Ascending aorta (tissue), 2 donors: ENCODE data around the gene PDE4B. TPM values are rescaled to one million over a fixed set of nuclear protein-coding genes. Genes with fewer than 3 reads are reported as not detected.
"Not testable (repeated sequence)": the region's sequence is repeated elsewhere in the genome, so short reads cannot be mapped to it uniquely, and the experiment has no call there.

ENCODE experiments used
- DNase-seq, 2 donors: peaks; one replicate each; pipeline ENCODE4 v3.0.0-alpha.2; 2019; ENCODE audit warnings: low spot score in 2 of 2
- H3K27ac ChIP-seq, 2 donors: fragments of 200-600 bp; sonication (generic); one replicate each; pipeline ENCODE4 v1.5.1; 2016 to 2017; ENCODE audit warnings: mild to moderate bottlenecking in 1 of 2
- H3K27me3 ChIP-seq: fragments of 200-600 bp; sonication (generic); one replicate; pipeline ENCODE4 v1.5.1; 2017
- H3K36me3 ChIP-seq, 2 donors: fragments of 200-600 bp; sonication (generic); one replicate each; pipeline ENCODE4 v1.5.1; 2016
- H3K4me1 ChIP-seq, 2 donors: fragments of 200-600 bp; sonication (generic); one replicate each; pipeline ENCODE4 v1.5.1; 2016 to 2017; ENCODE audit warnings: mild to moderate bottlenecking in 1 of 2
- H3K4me3 ChIP-seq, 2 donors: fragments of 200-600 bp; sonication (generic); one replicate each; pipeline ENCODE4 v1.5.1; 2016 to 2017; ENCODE audit warnings: mild to moderate bottlenecking in 1 of 2
- H3K9me3 ChIP-seq, 2 donors: fragments of 200-600 bp; sonication (generic); one replicate each; pipeline ENCODE4 v1.5.1; 2016
- CTCF ChIP-seq, 3 experiments: fragments of 200-600 bp in 2 of 3; fragments of 450-650 bp in 1 of 3; sonication (generic) in 2 of 3; IDR thresholded peaks; one replicate each; pipeline ENCODE4 v1.5.1; 2016 to 2019; ENCODE audit warnings: antibody characterized with exemption in 3 of 3, mild to moderate bottlenecking in 1 of 3, moderate library complexity in 1 of 3
- intact Hi-C: fragments of 100-400 bp; cut with DNase I; formaldehyde crosslinking; loops from one replicate; pipeline ENCODE4 v1.15.1; 2023
- total RNA-seq: library from RNA; depleted of rRNA; stranded (reverse); fragments of >200 nt; gene quantifications from one replicate; pipeline ENCODE4 v1.1.0, GENCODE V29; 2016

Gene PDE4B
- total RNA-seq, 1 donor from 2014 or later, result 4.5 TPM

DNA sequence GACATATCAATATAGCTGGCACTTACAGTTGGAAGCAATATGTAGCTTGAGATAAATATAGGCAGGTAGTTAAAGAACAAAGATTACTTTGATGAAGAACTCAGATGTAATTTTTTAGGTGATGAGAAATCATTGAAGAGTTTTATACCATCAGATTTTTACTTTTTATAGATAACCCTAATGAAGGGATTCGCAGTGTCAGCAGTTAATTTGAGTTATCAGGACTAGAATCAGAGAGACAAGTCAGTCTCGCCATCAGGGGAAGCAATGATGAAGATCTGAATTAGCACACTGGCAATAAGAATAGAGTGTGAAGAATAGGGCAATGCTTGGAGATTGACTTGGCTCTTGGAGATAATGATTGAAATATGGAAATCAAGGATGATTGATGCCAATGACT lies 342.5 kb downstream of the PDE4B start:
- intact Hi-C loops, result no loop called here
- H3K27me3 ChIP-seq, result no peaks in the 10 kb centered on the region
- H3K27ac ChIP-seq, result no peak overlapping the region
- TF ChIP-seq CTCF (IDR thresholded peaks at IDR 0.05), result no peak
- no peaks in the 10 kb centered on the region for H3K4me1 ChIP-seq
- H3K9me3 ChIP-seq, result no peaks in the 10 kb centered on the region
- H3K36me3 ChIP-seq, result no peaks in the 10 kb centered on the region
- no peak for DNase-seq
- H3K4me3 ChIP-seq, result no peak overlapping the region

DNA sequence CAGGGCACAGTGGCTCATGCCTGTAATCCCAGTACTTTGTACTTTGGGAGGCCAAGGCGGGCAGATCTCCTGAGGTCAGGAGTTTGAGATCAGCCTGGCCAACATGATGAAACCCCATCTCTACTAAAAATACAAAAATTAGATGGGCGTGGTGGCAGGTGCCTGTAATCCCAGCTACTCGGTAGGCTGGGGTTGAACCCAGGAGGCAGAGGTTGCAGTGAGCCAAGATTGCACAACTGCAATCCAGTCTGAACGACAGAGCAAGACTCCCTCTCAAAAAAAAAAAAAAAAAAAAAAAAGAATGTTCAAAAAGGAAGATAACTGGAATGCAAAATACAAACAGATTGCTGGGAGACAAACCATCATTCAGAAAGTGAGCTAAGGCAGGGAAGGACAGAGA lies 343.7 kb downstream of the PDE4B start:
- DNase-seq, H3K4me3 ChIP-seq, H3K27ac ChIP-seq, H3K4me1 ChIP-seq, H3K36me3 ChIP-seq, intact Hi-C loops, H3K9me3 ChIP-seq, H3K27me3 ChIP-seq: not testable (repeated sequence)

DNA sequence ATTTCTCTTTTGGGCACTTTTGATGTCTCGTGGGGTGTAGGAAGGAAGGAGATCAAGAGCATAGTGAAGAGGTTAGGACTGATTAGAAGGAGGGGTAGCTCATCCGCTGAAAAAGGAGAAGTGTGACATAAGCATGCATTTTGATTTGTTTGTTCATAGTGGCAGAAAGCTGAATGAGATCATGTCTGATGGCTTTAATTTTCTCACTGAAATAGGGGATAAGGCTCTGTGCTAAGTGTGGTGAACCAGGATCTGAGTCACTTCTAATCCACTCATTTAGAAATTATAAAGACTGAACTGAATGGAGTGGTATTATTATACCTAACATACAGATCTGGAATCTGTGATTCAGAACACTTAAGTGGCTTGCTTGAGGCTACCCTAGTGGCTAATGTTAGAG lies 344.5 kb downstream of the PDE4B start:
- Histone ChIP-seq H3K9me3 (no peaks in the 10 kb centered on the region), H3K4me1 (no peaks in the 10 kb centered on the region), H3K27me3 (no peaks in the 10 kb centered on the region), H3K36me3 (no peaks in the 10 kb centered on the region), H3K27ac (no peak overlapping the region), H3K4me3 (no peak overlapping the region)
- TF ChIP-seq CTCF (IDR thresholded peaks at IDR 0.05), result no peak
- DNase-seq, result no peak
- intact Hi-C loops, result no loop called here

GRCh38 chr1:66138613-66139012 lies 345.9 kb downstream of the PDE4B start:
- DNase-seq, result no peak
- Histone ChIP-seq H3K4me3 (no peak overlapping the region), H3K9me3 (no peaks in the 10 kb centered on the region), H3K36me3 (no peaks in the 10 kb centered on the region), H3K4me1 (no peaks in the 10 kb centered on the region), H3K27me3 (no peaks in the 10 kb centered on the region), H3K27ac (no peak overlapping the region)
- no peak for TF ChIP-seq CTCF (IDR thresholded peaks at IDR 0.05)
- intact Hi-C loops, result no loop called here

- Histone ChIP-seq H3K9me3 (no peaks in the 10 kb centered on the region), H3K27me3 (no peaks in the 10 kb centered on the region), H3K4me3 (no peak overlapping the region), H3K36me3 (no peaks in the 10 kb centered on the region), H3K27ac (no peak overlapping the region), H3K4me1 (no peaks in the 10 kb centered on the region)
- intact Hi-C loops, result no loop called here
- DNase-seq, result no peak
- TF ChIP-seq CTCF (IDR thresholded peaks at IDR 0.05), result no peak
Observed at GRCh38 chr1:66140072-66140471, 347.4 kb downstream of the PDE4B start.

- TF ChIP-seq CTCF (IDR thresholded peaks at IDR 0.05), result no peak
- no peaks in the 10 kb centered on the region for H3K36me3 ChIP-seq
- no peak for DNase-seq
- no peaks in the 10 kb centered on the region for H3K27me3 ChIP-seq
- intact Hi-C loops, result no loop called here
- H3K4me1 ChIP-seq, result no peaks in the 10 kb centered on the region
- H3K27ac ChIP-seq, result no peak overlapping the region
- H3K9me3 ChIP-seq, result no peaks in the 10 kb centered on the region
- no peak overlapping the region for H3K4me3 ChIP-seq
Observed at GRCh38 chr1:66143651-66144050, 351.0 kb downstream of the PDE4B start.
